Measurements from ENCODE around the gene CPLANE2. TPM values are rescaled to one million over a fixed set of nuclear protein-coding genes. Genes with fewer than 3 reads are reported as not detected.
"Not testable (repeated sequence)": the region's sequence is repeated elsewhere in the genome, so short reads cannot be mapped to it uniquely, and the experiment has no call there.

The CPLANE2 gene
- total RNA-seq, 1 experiment from 2014 or later: 5.0 TPM

DNA sequence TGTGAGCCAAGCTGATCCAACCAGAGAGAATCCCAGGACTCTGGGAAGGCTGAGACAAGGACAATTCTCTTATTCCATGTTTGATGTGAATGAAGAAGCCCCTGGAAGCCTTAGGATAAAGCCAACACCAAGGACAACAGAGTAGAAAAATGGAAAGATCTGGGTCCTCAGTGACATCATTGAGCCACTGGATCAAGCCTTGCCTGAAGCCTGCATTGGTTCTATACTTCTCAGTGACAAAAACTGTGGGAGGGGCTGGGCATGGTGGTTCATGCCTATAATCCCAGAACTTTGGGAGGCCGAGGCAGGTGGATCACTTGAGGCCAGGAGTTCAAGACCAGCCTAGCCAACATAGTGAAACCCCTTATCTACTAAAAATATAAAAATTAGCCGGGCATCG, 40.1 kb downstream of the CPLANE2 start:
- H3K27ac Mint-ChIP-seq: no peak overlapping the region
- H3K4me1 Mint-ChIP-seq: no peaks in the 10 kb centered on the region
- peaks cover 9% of the 10 kb centered on the region for H3K36me3 Mint-ChIP-seq
- ATAC-seq: no peak
- no peaks in the 10 kb centered on the region for H3K27me3 Mint-ChIP-seq (ENCODE audit: low read depth)
- CTCF ChIA-PET: interaction anchor here (1.7 kb wide), 1 partner anchor 118 kb away, joined by 5 read pairs; no protein-coding TSS in a partner anchor
- TF ChIP-seq, protein P1, sequence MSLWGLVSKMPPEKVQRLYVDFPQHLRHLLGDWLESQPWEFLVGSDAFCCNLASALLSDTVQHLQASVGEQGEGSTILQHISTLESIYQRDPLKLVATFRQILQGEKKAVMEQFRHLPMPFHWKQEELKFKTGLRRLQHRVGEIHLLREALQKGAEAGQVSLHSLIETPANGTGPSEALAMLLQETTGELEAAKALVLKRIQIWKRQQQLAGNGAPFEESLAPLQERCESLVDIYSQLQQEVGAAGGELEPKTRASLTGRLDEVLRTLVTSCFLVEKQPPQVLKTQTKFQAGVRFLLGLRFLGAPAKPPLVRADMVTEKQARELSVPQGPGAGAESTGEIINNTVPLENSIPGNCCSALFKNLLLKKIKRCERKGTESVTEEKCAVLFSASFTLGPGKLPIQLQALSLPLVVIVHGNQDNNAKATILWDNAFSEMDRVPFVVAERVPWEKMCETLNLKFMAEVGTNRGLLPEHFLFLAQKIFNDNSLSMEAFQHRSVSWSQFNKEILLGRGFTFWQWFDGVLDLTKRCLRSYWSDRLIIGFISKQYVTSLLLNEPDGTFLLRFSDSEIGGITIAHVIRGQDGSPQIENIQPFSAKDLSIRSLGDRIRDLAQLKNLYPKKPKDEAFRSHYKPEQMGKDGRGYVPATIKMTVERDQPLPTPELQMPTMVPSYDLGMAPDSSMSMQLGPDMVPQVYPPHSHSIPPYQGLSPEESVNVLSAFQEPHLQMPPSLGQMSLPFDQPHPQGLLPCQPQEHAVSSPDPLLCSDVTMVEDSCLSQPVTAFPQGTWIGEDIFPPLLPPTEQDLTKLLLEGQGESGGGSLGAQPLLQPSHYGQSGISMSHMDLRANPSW (CRISPR knock-in tag; conservative IDR thresholded peaks at IDR 0.05; ENCODE audit: low read depth): no peak
- no peak for TF ChIP-seq ESRRA (CRISPR knock-in tag; IDR thresholded peaks at IDR 0.05; ENCODE audit: borderline replicate concordance)
- TF ChIP-seq PRRX2 (CRISPR knock-in tag; IDR thresholded peaks at IDR 0.05): no peak
- TF ChIP-seq, protein P2, sequence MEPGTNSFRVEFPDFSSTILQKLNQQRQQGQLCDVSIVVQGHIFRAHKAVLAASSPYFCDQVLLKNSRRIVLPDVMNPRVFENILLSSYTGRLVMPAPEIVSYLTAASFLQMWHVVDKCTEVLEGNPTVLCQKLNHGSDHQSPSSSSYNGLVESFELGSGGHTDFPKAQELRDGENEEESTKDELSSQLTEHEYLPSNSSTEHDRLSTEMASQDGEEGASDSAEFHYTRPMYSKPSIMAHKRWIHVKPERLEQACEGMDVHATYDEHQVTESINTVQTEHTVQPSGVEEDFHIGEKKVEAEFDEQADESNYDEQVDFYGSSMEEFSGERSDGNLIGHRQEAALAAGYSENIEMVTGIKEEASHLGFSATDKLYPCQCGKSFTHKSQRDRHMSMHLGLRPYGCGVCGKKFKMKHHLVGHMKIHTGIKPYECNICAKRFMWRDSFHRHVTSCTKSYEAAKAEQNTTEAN (CRISPR knock-in tag; IDR thresholded peaks at IDR 0.05): no peak
- no peak for TF ChIP-seq MYBL2 (CRISPR knock-in tag; IDR thresholded peaks at IDR 0.05)
- TF ChIP-seq, protein P3, sequence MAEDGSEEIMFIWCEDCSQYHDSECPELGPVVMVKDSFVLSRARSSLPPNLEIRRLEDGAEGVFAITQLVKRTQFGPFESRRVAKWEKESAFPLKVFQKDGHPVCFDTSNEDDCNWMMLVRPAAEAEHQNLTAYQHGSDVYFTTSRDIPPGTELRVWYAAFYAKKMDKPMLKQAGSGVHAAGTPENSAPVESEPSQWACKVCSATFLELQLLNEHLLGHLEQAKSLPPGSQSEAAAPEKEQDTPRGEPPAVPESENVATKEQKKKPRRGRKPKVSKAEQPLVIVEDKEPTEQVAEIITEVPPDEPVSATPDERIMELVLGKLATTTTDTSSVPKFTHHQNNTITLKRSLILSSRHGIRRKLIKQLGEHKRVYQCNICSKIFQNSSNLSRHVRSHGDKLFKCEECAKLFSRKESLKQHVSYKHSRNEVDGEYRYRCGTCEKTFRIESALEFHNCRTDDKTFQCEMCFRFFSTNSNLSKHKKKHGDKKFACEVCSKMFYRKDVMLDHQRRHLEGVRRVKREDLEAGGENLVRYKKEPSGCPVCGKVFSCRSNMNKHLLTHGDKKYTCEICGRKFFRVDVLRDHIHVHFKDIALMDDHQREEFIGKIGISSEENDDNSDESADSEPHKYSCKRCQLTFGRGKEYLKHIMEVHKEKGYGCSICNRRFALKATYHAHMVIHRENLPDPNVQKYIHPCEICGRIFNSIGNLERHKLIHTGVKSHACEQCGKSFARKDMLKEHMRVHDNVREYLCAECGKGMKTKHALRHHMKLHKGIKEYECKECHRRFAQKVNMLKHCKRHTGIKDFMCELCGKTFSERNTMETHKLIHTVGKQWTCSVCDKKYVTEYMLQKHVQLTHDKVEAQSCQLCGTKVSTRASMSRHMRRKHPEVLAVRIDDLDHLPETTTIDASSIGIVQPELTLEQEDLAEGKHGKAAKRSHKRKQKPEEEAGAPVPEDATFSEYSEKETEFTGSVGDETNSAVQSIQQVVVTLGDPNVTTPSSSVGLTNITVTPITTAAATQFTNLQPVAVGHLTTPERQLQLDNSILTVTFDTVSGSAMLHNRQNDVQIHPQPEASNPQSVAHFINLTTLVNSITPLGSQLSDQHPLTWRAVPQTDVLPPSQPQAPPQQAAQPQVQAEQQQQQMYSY (CRISPR knock-in tag; IDR thresholded peaks at IDR 0.05): no peak
- H3K9me3 Mint-ChIP-seq: no peaks in the 10 kb centered on the region
- POLR2A ChIA-PET: no interaction called here
- no peak for DNase-seq (ENCODE audit: low spot score)
- no peak overlapping the region for H3K4me3 Mint-ChIP-seq

DNA sequence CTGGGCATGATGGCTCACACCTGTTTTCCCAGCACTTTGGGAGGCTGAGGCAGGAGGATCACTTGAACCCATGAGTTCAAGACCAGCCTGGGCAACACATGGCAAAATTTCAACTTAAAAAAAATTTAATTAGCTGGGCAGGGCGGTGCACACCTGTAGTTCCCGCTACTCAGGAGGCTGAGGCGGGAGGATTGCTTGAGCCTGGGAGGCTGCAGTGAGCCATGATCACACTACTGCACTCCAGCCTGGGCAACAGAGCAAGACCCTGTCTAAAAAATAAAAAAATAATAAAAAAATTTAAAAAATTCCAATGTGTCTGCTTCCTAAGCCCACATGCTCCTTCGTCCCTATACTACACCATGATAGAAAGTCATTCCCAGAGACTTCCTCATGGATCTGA, 40.8 kb downstream of the CPLANE2 start:
- not testable (repeated sequence) for ATAC-seq, H3K4me1 Mint-ChIP-seq

DNA sequence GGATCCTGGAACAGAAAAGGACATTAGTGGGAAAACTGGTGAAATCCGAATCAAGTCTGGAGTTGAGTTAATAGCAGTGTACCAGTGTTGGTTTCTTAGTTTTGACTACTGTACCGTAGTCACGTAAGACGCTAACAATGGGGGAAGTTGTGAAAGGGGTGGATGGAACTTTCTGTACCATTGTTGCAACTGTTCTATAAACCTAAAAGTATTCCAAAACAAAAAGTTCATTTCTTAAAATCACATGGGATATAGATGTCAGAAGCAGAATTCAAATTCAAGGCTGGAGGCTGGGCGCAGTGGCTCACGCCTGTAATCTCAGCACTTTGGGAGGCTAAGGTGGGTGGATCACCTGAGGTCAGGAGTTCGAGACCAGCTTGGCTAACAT, 41.5 kb downstream of the CPLANE2 start:
- no peak overlapping the region for H3K4me3 Mint-ChIP-seq
- no peaks in the 10 kb centered on the region for H3K4me1 Mint-ChIP-seq
- H3K36me3 Mint-ChIP-seq: peaks cover 9% of the 10 kb centered on the region
- no peaks in the 10 kb centered on the region for H3K9me3 Mint-ChIP-seq
- POLR2A ChIA-PET: no interaction called here
- no peak for ATAC-seq
- H3K27ac Mint-ChIP-seq: no peak overlapping the region
- CTCF ChIA-PET: interaction anchor here (1.7 kb wide), 1 partner anchor 116 kb away, joined by 5 read pairs; no protein-coding TSS in a partner anchor
- H3K27me3 Mint-ChIP-seq (ENCODE audit: low read depth): no peaks in the 10 kb centered on the region
- no peak for DNase-seq (ENCODE audit: low spot score)
- TF ChIP-seq RORB (CRISPR knock-in tag; IDR thresholded peaks at IDR 0.05): no peak
- TF ChIP-seq, protein P4, sequence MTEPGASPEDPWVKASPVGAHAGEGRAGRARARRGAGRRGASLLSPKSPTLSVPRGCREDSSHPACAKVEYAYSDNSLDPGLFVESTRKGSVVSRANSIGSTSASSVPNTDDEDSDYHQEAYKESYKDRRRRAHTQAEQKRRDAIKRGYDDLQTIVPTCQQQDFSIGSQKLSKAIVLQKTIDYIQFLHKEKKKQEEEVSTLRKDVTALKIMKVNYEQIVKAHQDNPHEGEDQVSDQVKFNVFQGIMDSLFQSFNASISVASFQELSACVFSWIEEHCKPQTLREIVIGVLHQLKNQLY (CRISPR knock-in tag; IDR thresholded peaks at IDR 0.05): no peak
- TF ChIP-seq, protein P5, sequence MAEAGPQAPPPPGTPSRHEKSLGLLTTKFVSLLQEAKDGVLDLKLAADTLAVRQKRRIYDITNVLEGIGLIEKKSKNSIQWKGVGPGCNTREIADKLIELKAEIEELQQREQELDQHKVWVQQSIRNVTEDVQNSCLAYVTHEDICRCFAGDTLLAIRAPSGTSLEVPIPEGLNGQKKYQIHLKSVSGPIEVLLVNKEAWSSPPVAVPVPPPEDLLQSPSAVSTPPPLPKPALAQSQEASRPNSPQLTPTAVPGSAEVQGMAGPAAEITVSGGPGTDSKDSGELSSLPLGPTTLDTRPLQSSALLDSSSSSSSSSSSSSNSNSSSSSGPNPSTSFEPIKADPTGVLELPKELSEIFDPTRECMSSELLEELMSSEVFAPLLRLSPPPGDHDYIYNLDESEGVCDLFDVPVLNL (CRISPR knock-in tag; IDR thresholded peaks at IDR 0.05; ENCODE audit: borderline replicate concordance, low read depth): no peak
- TF ChIP-seq ZNF232 (CRISPR knock-in tag; IDR thresholded peaks at IDR 0.05): no peak
- no peak for TF ChIP-seq ATF1 (CRISPR knock-in tag; IDR thresholded peaks at IDR 0.05)
- TF ChIP-seq, protein P6, sequence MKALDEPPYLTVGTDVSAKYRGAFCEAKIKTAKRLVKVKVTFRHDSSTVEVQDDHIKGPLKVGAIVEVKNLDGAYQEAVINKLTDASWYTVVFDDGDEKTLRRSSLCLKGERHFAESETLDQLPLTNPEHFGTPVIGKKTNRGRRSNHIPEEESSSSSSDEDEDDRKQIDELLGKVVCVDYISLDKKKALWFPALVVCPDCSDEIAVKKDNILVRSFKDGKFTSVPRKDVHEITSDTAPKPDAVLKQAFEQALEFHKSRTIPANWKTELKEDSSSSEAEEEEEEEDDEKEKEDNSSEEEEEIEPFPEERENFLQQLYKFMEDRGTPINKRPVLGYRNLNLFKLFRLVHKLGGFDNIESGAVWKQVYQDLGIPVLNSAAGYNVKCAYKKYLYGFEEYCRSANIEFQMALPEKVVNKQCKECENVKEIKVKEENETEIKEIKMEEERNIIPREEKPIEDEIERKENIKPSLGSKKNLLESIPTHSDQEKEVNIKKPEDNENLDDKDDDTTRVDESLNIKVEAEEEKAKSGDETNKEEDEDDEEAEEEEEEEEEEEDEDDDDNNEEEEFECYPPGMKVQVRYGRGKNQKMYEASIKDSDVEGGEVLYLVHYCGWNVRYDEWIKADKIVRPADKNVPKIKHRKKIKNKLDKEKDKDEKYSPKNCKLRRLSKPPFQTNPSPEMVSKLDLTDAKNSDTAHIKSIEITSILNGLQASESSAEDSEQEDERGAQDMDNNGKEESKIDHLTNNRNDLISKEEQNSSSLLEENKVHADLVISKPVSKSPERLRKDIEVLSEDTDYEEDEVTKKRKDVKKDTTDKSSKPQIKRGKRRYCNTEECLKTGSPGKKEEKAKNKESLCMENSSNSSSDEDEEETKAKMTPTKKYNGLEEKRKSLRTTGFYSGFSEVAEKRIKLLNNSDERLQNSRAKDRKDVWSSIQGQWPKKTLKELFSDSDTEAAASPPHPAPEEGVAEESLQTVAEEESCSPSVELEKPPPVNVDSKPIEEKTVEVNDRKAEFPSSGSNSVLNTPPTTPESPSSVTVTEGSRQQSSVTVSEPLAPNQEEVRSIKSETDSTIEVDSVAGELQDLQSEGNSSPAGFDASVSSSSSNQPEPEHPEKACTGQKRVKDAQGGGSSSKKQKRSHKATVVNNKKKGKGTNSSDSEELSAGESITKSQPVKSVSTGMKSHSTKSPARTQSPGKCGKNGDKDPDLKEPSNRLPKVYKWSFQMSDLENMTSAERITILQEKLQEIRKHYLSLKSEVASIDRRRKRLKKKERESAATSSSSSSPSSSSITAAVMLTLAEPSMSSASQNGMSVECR (CRISPR knock-in tag; IDR thresholded peaks at IDR 0.05; ENCODE audit: borderline replicate concordance): no peak
- no peak for TF ChIP-seq ZNF138 (CRISPR knock-in tag; conservative IDR thresholded peaks at IDR 0.05)
- TF ChIP-seq ZNF396 (CRISPR knock-in tag; IDR thresholded peaks at IDR 0.05; ENCODE audit: borderline replicate concordance): no peak
- TF ChIP-seq FOXP1 (CRISPR knock-in tag; IDR thresholded peaks at IDR 0.05; ENCODE audit: borderline replicate concordance): no peak
- TF ChIP-seq ZNF263 (CRISPR knock-in tag; IDR thresholded peaks at IDR 0.05; ENCODE audit: low read depth): no peak
- TF ChIP-seq SMAD4 (CRISPR knock-in tag; IDR thresholded peaks at IDR 0.05): no peak

More for the DNA sequence above, 40.8 kb downstream of the CPLANE2 start:
- POLR2A ChIA-PET; H3K27ac Mint-ChIP-seq; H3K27me3 Mint-ChIP-seq (ENCODE audit: low read depth); H3K36me3 Mint-ChIP-seq; H3K9me3 Mint-ChIP-seq; H3K4me3 Mint-ChIP-seq; DNase-seq (ENCODE audit: low spot score): not testable (repeated sequence)
- 0 out of 2 replicates have a peak, but pooled peaks have one; percentile 32 for TF ChIP-seq GTF2I (CRISPR knock-in tag; conservative IDR thresholded peaks at IDR 0.05)
- CTCF ChIA-PET: interaction anchor here (0.6 to 1.7 kb wide), 2 partner anchors 117 to 380 kb away, joined by 3 to 5 read pairs; no protein-coding TSS in a partner anchor

All from WTC11 (cell line).